Panc1 (cell line): ENCODE data around the gene CACFD1. TPM values are rescaled to one million over a fixed set of nuclear protein-coding genes. Genes with fewer than 3 reads are reported as not detected.

Experiments used
- ATAC-seq: fragments of 200-7000 bp; cut with Tn5 transposase; 2 replicates; pipeline ENCODE4 v1.9.1; 2020; ENCODE audit warnings: mild to moderate bottlenecking, moderate library complexity
- BruUV-seq: library from RNA; stranded (reverse); fragments of 400-500 nt; replicated peaks from 2 replicates; lab custom pipeline; 2021; lab: Mats Ljungman, UMichigan
- CTCF ChIA-PET: fragments of 300-600 bp; sonication (Branson Sonifier 250); formaldehyde crosslinking; loops from one replicate; lab custom pipeline; 2022; ENCODE audit warnings: antibody characterized with exemption; lab: Charles Lee
- POLR2A ChIA-PET: fragments of 300-600 bp; sonication (Branson Sonifier 250); formaldehyde crosslinking; loops from one replicate; lab custom pipeline; 2022; ENCODE audit warnings: antibody characterized with exemption; lab: Charles Lee
- DNase-seq: peaks from one replicate; pipeline ENCODE4 v3.0.0-alpha.2; 2010; ENCODE audit warnings: low read depth, low spot score
- H3K27ac ChIP-seq: 2 replicates; pipeline ENCODE4 v1.5.1; 2011; ENCODE audit warnings: mild to moderate bottlenecking, low read length, inconsistent platforms
- H3K27me3 ChIP-seq: fragments of 200-500 bp; sonication (Bioruptor generic); 2 replicates; pipeline ENCODE4 v1.6.0; 2014; ENCODE audit warnings: low read length, inconsistent platforms; ENCODE audit not compliant: control insufficient read depth, insufficient read depth
- H3K36me3 ChIP-seq: fragments of 200-500 bp; sonication (Bioruptor generic); 2 replicates; pipeline ENCODE4 v1.5.1; 2014; ENCODE audit warnings: inconsistent platforms, mild to moderate bottlenecking, low read length, moderate library complexity; ENCODE audit not compliant: control insufficient read depth, insufficient read depth
- H3K4me1 ChIP-seq: 2 replicates; pipeline ENCODE4 v1.5.1; 2011; ENCODE audit warnings: inconsistent platforms, mild to moderate bottlenecking, low read length, moderate library complexity; ENCODE audit not compliant: control insufficient read depth, insufficient read depth
- H3K4me3 ChIP-seq, 2 experiments: 2 replicates each; pipeline ENCODE4 v1.5.1; 2011 to 2012; ENCODE audit warnings: low read depth in 2 of 2, low read length in 2 of 2, mild to moderate bottlenecking in 2 of 2, inconsistent platforms in 1 of 2, moderate library complexity in 1 of 2
- H3K9me3 ChIP-seq: fragments of 200-500 bp; sonication (Bioruptor generic); 2 replicates; pipeline ENCODE4 v1.5.1; 2014; ENCODE audit warnings: low read depth, mild to moderate bottlenecking, inconsistent platforms, low read length, moderate library complexity; ENCODE audit not compliant: control insufficient read depth, insufficient read depth
- POLR2AphosphoS5 ChIP-seq: IDR thresholded peaks from 2 replicates; pipeline ENCODE4 v1.6.1; 2012; ENCODE audit warnings: mild to moderate bottlenecking, low read depth, low read length, moderate library complexity
- SIN3A ChIP-seq: IDR thresholded peaks from 2 replicates; pipeline ENCODE4 v1.6.1; 2012; ENCODE audit warnings: low read depth, mild to moderate bottlenecking, low read length, moderate library complexity, borderline replicate concordance; ENCODE audit not compliant: insufficient read depth
- TCF7L2 ChIP-seq: IDR thresholded peaks from 2 replicates; pipeline ENCODE4 v1.6.1; 2011; ENCODE audit warnings: mild to moderate bottlenecking, low read depth, low read length, inconsistent platforms
- in situ Hi-C: cut with HindIII; loops from 2 replicates; pipeline ENCODE4 v1.10.0; 2016; ENCODE audit warnings: low sequenced_read_pairs, low pct_unique_long_range_greater_than_20kb
- intact Hi-C: fragments of 100-400 bp; cut with micrococcal nuclease; formaldehyde crosslinking; loops from one replicate; pipeline ENCODE4 v1.10.0; 2022; ENCODE audit not compliant: unreplicated experiment
- total RNA-seq: library from RNA; stranded (reverse); gene quantifications from one replicate; pipeline ENCODE4 v1.2.1, GENCODE V29; 2021; ENCODE audit not compliant: unreplicated experiment
- TF ChIP-seq, protein P1 (sequence below), 2 experiments: IDR thresholded peaks; 2 replicates each; pipeline ENCODE4 v1.6.1; 2011 to 2012; ENCODE audit warnings: low read depth in 2 of 2, control low read depth in 1 of 2, low read length in 1 of 2, mild to moderate bottlenecking in 1 of 2, moderate library complexity in 1 of 2; ENCODE audit not compliant: insufficient read depth in 1 of 2
- TF ChIP-seq, protein P2 (sequence below): fragments of 450-650 bp; IDR thresholded peaks from 2 replicates; pipeline ENCODE4 v1.5.1; 2017; ENCODE audit warnings: mild to moderate bottlenecking

CACFD1 gene
- total RNA-seq, 1 experiment from 2014 or later: 13.9 TPM

DNA sequence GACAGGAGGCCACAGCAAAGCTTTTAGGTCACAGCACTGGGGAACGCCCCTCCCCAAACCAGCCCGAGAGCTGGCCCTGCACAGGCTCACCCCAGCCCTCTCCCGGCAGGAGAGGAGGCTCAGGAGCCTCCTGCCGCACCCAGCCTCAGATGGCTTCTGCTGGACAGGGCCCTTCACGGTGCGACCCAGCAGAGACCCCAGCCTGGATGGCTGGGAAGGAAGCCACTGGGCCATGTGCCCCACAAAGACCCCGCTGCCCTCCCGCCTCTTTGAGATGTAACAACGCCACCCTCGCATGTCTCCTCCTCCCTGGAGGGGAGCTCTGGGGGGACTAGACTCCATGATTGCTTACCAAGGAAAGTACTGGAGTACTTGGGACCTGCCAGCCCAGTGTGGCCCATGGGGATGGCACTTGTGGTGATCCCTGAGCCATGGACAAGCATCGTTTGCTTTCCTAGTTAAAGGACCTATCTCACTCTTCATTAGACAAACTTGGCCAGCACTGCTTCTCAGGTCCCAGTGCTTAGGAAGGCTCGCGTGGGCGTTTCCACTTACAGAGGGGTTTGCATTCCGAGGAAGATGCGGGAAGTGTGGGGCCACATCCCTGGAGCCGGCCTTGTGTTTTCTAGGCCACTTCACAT, 56.0 kb downstream of the CACFD1 start:
- CTCF ChIA-PET: no interaction called here
- no TSS peak for BruUV-seq

DNA sequence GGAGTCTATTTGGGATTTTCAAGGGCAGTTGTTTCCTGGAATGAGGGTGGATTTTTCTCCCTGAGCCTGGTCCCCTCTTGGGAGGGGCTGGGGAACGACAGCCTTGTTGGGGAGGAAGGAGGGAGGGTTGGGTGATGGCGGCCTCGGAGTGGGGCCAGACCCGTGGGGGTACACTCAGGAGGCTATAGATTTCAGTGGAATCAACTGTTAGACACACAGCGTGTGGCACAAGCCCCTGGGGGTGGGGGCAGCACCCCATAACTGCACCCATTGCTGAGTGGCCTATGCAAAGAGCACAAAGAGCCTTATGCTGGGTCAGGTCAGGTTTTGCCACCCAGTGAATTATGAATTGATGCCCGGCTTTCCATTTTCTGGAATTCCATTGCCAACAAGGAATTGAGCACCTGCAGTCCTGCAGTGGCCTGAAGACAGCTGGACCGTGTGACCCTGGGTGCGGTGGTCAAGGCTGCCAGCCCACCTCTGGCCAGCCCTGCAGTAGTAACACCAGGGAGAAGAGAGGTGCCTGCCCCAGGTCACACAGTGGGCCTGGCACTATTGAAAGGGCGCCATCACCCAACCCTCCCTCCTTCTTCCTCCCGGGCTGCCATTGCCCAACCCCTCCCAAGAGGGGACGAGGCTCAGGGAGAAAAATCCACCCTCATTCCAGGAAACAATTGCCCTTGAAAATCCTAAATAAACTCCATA, 56.6 kb downstream of the CACFD1 start:
- intact Hi-C loops (no loop called here), in situ Hi-C loops (no loop called here)
- DNase-seq: no peak
- ATAC-seq: no peak
- Histone ChIP-seq H3K27me3 (no peaks in the 10 kb centered on the region), H3K4me3 (no peak overlapping the region), H3K36me3 (no peaks in the 10 kb centered on the region), H3K4me1 (no peaks in the 10 kb centered on the region), H3K27ac (no peak overlapping the region), H3K9me3 (no peaks in the 10 kb centered on the region)
- POLR2A ChIA-PET: no interaction called here
- CTCF ChIA-PET: no interaction called here
- TF ChIP-seq TCF7L2 (no peak), POLR2AphosphoS5 (no peak), SIN3A (no peak)
- TF ChIP-seq, protein P1, sequence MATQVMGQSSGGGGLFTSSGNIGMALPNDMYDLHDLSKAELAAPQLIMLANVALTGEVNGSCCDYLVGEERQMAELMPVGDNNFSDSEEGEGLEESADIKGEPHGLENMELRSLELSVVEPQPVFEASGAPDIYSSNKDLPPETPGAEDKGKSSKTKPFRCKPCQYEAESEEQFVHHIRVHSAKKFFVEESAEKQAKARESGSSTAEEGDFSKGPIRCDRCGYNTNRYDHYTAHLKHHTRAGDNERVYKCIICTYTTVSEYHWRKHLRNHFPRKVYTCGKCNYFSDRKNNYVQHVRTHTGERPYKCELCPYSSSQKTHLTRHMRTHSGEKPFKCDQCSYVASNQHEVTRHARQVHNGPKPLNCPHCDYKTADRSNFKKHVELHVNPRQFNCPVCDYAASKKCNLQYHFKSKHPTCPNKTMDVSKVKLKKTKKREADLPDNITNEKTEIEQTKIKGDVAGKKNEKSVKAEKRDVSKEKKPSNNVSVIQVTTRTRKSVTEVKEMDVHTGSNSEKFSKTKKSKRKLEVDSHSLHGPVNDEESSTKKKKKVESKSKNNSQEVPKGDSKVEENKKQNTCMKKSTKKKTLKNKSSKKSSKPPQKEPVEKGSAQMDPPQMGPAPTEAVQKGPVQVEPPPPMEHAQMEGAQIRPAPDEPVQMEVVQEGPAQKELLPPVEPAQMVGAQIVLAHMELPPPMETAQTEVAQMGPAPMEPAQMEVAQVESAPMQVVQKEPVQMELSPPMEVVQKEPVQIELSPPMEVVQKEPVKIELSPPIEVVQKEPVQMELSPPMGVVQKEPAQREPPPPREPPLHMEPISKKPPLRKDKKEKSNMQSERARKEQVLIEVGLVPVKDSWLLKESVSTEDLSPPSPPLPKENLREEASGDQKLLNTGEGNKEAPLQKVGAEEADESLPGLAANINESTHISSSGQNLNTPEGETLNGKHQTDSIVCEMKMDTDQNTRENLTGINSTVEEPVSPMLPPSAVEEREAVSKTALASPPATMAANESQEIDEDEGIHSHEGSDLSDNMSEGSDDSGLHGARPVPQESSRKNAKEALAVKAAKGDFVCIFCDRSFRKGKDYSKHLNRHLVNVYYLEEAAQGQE (IDR thresholded peaks at IDR 0.05; ENCODE audit: insufficient read depth in 1 of 2, low read depth in 2 of 2, low read length in 1 of 2): no peak
- TF ChIP-seq, protein P2, sequence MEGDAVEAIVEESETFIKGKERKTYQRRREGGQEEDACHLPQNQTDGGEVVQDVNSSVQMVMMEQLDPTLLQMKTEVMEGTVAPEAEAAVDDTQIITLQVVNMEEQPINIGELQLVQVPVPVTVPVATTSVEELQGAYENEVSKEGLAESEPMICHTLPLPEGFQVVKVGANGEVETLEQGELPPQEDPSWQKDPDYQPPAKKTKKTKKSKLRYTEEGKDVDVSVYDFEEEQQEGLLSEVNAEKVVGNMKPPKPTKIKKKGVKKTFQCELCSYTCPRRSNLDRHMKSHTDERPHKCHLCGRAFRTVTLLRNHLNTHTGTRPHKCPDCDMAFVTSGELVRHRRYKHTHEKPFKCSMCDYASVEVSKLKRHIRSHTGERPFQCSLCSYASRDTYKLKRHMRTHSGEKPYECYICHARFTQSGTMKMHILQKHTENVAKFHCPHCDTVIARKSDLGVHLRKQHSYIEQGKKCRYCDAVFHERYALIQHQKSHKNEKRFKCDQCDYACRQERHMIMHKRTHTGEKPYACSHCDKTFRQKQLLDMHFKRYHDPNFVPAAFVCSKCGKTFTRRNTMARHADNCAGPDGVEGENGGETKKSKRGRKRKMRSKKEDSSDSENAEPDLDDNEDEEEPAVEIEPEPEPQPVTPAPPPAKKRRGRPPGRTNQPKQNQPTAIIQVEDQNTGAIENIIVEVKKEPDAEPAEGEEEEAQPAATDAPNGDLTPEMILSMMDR: no peak
- no TSS peak for BruUV-seq

More for the DNA sequence above, 56.0 kb downstream of the CACFD1 start:
- ATAC-seq (no peak), DNase-seq (no peak)
- intact Hi-C loops: no loop called here
- POLR2A ChIA-PET: no interaction called here
- H3K27ac ChIP-seq: no peak overlapping the region
- in situ Hi-C loops: no loop called here
- no peak overlapping the region for H3K4me3 ChIP-seq
- H3K9me3 ChIP-seq: no peaks in the 10 kb centered on the region
- H3K36me3 ChIP-seq: no peaks in the 10 kb centered on the region
- H3K4me1 ChIP-seq: no peaks in the 10 kb centered on the region; the same call in 1 of the 2 replicates
- no peaks in the 10 kb centered on the region for H3K27me3 ChIP-seq
- TF ChIP-seq, protein P2: no peak
- TF ChIP-seq TCF7L2 (no peak), SIN3A (no peak), POLR2AphosphoS5 (no peak)
